ENCODE data around the gene ASMT. TPM values are rescaled to one million over a fixed set of nuclear protein-coding genes. Genes with fewer than 3 reads are reported as not detected.

Gene ASMT
- total and polyA plus RNA-seq, 10 of the 15 experiments (the other 5 are each of a cell fraction or from before 2014, with no cell fraction given) = 0.18 to 0.29 TPM; not detected in 8

DNA sequence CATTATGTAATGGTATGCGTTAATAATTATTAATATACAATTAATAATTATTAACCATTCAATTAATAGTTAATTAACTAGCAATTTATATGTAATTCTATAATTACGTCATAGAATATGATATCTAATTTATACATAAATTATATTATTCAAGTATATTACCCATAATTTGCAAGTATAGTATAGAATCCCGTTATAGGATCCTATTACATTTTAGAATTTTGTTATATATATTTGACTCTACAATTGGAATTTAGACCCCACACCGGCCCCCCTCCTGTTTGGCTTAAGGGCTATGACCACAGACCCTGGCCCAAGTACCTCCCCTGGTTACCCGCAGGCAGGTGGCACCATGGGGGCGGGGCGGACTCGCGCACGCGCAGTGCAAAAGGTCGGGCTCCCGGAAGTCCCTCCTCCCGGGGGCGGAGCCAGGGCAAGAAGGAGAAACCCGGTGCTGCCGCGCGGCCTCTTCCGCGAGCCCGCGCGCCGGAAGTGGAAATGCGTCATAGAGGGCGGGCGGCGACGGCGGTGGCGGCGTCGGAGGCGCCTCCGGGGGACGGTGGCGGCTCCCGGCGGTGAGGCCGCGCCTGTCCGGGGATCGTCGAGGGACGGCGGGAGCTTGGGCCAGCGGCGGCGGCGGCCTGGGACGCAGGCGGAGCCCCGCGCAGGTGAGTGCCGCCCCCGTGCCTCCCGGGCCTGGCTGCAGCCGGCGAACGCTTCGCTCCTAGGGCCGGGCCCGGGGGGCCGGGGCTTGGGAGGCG, 23.6 kb upstream of the ASMT start, which contains the start of gene AKAP17A:
Gene AKAP17A, plus strand, starts transcription at position 503 of the 761 bp plus-strand sequence. CDS start 1,859 bp downstream, outside the sequence.
- peaks cover 6% of the 10 kb centered on the region for H4K20me1 ChIP-seq (ENCODE audit: control insufficient read depth, insufficient read depth)
- intact Hi-C loops (cut with micrococcal nuclease; ENCODE audit: unreplicated experiment) = loop anchor here (2.0 to 10.0 kb wide), 2 partner anchors 56 to 256 kb away; partner anchors contain the start of gene IL3RA
- no peaks in the 10 kb centered on the region for H3K27me3 ChIP-seq (replicated peaks in 1 of 2; ENCODE audit: control insufficient read depth in 2 of 2, insufficient read depth in 2 of 2, low read length in 1 of 2)
- H3K9me3 ChIP-seq (replicated peaks; ENCODE audit: control insufficient read depth, insufficient read depth, low read length) = no peaks in the 10 kb centered on the region
- ChIA-PET POLR2A (no interaction called here), RAD21 (ENCODE audit: unreplicated experiment) (no interaction called here), CTCF (no interaction called here), SMC1A (ENCODE audit: uncharacterized antibody, unreplicated experiment) (no interaction called here)
- peak within 1 kb of the TSS; percentile 85 for H3K27ac ChIP-seq (ENCODE audit: control insufficient read depth, insufficient read depth)
- H2AFZ ChIP-seq (ENCODE audit: control insufficient read depth, low read depth, low read length) = no peak within 1 kb of the TSS; the same call in 1 of the 2 replicates
- BruUV-seq (replicated peaks) = no TSS peak
- FAIRE-seq (peak; percentile 84), DNase-seq (ENCODE audit: low read depth, low spot score) (peak; percentile 83), ATAC-seq (peak; percentile 84)
- peaks cover 44% of the 10 kb centered on the region for H3K79me2 ChIP-seq (ENCODE audit: control insufficient read depth, insufficient read depth, low read length)
- in situ Hi-C loops (cut with MboI) = no loop called here
- peaks cover 13 to 25% of the 10 kb centered on the region in 2 experiments for H3K36me3 ChIP-seq (ENCODE audit: control insufficient read depth in 2 of 2, insufficient read depth in 2 of 2, low read length in 1 of 2)
- H3K9ac ChIP-seq (ENCODE audit: control insufficient read depth, insufficient read depth, low read length) = peak within 1 kb of the TSS; percentile 92
- 2% methylated on average over 37 of the region's 66 CpGs for WGBS (ENCODE audit: insufficient coverage, insufficient replicate concordance, low lambda C conversion rate, missing lambda C conversion rate)
- peaks cover 31% of the 10 kb centered on the region for H3K4me1 ChIP-seq (ENCODE audit: control insufficient read depth, insufficient read depth, low read length)
- H3K4me3 ChIP-seq = peak within 1 kb of the TSS; percentile 98
- peak within 1 kb of the TSS; percentile 94 for H3K4me2 ChIP-seq (ENCODE audit: control insufficient read depth, insufficient read depth)
- TF ChIP-seq, protein P1, sequence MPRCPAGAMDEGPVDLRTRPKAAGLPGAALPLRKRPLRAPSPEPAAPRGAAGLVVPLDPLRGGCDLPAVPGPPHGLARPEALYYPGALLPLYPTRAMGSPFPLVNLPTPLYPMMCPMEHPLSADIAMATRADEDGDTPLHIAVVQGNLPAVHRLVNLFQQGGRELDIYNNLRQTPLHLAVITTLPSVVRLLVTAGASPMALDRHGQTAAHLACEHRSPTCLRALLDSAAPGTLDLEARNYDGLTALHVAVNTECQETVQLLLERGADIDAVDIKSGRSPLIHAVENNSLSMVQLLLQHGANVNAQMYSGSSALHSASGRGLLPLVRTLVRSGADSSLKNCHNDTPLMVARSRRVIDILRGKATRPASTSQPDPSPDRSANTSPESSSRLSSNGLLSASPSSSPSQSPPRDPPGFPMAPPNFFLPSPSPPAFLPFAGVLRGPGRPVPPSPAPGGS (IDR thresholded peaks at IDR 0.05; ENCODE audit: borderline replicate concordance, insufficient read depth, low read depth, low read length, poor library complexity, severe bottlenecking) = no peak
- TF ChIP-seq CBFB (IDR thresholded peaks at IDR 0.05; ENCODE audit: low read depth) (0 out of 2 replicates have a peak, but pooled peaks have one; percentile 21), CBX5 (IDR thresholded peaks at IDR 0.05; ENCODE audit: low read depth) (no peak), HCFC1 (IDR thresholded peaks at IDR 0.05; ENCODE audit: low read length) (peak; percentile 67), YY1 (IDR thresholded peaks at IDR 0.05; ENCODE audit: low read depth, low read length) (peak; percentile 87), POLR2A (IDR thresholded peaks at IDR 0.05; ENCODE audit: low read depth, low read length) (peak; percentile 90)
- TF ChIP-seq, protein P2, sequence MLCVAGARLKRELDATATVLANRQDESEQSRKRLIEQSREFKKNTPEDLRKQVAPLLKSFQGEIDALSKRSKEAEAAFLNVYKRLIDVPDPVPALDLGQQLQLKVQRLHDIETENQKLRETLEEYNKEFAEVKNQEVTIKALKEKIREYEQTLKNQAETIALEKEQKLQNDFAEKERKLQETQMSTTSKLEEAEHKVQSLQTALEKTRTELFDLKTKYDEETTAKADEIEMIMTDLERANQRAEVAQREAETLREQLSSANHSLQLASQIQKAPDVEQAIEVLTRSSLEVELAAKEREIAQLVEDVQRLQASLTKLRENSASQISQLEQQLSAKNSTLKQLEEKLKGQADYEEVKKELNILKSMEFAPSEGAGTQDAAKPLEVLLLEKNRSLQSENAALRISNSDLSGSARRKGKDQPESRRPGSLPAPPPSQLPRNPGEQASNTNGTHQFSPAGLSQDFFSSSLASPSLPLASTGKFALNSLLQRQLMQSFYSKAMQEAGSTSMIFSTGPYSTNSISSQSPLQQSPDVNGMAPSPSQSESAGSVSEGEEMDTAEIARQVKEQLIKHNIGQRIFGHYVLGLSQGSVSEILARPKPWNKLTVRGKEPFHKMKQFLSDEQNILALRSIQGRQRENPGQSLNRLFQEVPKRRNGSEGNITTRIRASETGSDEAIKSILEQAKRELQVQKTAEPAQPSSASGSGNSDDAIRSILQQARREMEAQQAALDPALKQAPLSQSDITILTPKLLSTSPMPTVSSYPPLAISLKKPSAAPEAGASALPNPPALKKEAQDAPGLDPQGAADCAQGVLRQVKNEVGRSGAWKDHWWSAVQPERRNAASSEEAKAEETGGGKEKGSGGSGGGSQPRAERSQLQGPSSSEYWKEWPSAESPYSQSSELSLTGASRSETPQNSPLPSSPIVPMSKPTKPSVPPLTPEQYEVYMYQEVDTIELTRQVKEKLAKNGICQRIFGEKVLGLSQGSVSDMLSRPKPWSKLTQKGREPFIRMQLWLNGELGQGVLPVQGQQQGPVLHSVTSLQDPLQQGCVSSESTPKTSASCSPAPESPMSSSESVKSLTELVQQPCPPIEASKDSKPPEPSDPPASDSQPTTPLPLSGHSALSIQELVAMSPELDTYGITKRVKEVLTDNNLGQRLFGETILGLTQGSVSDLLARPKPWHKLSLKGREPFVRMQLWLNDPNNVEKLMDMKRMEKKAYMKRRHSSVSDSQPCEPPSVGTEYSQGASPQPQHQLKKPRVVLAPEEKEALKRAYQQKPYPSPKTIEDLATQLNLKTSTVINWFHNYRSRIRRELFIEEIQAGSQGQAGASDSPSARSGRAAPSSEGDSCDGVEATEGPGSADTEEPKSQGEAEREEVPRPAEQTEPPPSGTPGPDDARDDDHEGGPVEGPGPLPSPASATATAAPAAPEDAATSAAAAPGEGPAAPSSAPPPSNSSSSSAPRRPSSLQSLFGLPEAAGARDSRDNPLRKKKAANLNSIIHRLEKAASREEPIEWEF (IDR thresholded peaks at IDR 0.05; ENCODE audit: insufficient replicate concordance, low read depth, low read length) = no peak
- TF ChIP-seq, protein P3, sequence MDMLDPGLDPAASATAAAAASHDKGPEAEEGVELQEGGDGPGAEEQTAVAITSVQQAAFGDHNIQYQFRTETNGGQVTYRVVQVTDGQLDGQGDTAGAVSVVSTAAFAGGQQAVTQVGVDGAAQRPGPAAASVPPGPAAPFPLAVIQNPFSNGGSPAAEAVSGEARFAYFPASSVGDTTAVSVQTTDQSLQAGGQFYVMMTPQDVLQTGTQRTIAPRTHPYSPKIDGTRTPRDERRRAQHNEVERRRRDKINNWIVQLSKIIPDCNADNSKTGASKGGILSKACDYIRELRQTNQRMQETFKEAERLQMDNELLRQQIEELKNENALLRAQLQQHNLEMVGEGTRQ (IDR thresholded peaks at IDR 0.05; ENCODE audit: borderline replicate concordance, low read depth, low read length) = no peak
- TF ChIP-seq, protein P4, sequence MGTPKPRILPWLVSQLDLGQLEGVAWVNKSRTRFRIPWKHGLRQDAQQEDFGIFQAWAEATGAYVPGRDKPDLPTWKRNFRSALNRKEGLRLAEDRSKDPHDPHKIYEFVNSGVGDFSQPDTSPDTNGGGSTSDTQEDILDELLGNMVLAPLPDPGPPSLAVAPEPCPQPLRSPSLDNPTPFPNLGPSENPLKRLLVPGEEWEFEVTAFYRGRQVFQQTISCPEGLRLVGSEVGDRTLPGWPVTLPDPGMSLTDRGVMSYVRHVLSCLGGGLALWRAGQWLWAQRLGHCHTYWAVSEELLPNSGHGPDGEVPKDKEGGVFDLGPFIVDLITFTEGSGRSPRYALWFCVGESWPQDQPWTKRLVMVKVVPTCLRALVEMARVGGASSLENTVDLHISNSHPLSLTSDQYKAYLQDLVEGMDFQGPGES (IDR thresholded peaks at IDR 0.05) = 0 out of 2 replicates have a peak, but pooled peaks have one; percentile 51
- TF ChIP-seq, protein P5, sequence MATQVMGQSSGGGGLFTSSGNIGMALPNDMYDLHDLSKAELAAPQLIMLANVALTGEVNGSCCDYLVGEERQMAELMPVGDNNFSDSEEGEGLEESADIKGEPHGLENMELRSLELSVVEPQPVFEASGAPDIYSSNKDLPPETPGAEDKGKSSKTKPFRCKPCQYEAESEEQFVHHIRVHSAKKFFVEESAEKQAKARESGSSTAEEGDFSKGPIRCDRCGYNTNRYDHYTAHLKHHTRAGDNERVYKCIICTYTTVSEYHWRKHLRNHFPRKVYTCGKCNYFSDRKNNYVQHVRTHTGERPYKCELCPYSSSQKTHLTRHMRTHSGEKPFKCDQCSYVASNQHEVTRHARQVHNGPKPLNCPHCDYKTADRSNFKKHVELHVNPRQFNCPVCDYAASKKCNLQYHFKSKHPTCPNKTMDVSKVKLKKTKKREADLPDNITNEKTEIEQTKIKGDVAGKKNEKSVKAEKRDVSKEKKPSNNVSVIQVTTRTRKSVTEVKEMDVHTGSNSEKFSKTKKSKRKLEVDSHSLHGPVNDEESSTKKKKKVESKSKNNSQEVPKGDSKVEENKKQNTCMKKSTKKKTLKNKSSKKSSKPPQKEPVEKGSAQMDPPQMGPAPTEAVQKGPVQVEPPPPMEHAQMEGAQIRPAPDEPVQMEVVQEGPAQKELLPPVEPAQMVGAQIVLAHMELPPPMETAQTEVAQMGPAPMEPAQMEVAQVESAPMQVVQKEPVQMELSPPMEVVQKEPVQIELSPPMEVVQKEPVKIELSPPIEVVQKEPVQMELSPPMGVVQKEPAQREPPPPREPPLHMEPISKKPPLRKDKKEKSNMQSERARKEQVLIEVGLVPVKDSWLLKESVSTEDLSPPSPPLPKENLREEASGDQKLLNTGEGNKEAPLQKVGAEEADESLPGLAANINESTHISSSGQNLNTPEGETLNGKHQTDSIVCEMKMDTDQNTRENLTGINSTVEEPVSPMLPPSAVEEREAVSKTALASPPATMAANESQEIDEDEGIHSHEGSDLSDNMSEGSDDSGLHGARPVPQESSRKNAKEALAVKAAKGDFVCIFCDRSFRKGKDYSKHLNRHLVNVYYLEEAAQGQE (IDR thresholded peaks at IDR 0.05; ENCODE audit: low read depth, low read length) = 0 out of 2 replicates have a peak, but pooled peaks have one; percentile 19
